Activated CD4-positive, CD25-positive, alpha-beta regulatory T cell treated with anti-CD3 and anti-CD28 coated beads, Interleukin-2, amount 50 U/mL, for 16 hours (primary cell): Measurements from ENCODE around the gene B3GNT9.

ENCODE experiments used
- DNase-seq: peaks from one replicate; pipeline ENCODE4 v3.0.0-alpha.2; 2020; ENCODE audit warnings: low read depth, low spot score

Gene B3GNT9

DNA sequence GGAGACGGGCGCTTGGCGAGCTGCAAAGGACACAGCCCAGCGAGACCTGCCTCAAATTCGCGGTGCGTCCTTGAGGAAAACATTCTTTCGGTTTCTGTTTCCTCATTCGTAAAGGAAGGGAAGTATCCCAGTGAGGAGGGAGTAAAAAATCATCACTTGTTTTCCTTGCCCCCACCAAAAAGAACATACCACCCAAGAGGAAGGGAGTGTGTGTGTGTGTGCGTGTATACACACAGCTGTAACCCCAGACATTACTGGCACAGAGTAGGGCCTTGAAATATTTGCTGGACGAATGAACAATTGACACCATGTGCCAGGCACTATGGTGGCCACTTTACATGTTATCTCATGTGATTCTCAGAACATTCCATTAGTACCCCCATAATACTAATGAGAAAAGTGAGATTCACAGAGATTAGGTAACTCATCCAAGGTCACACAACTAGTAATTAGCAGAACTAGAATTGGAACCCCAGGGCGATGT, 34.9 kb upstream of the B3GNT9 start:
- DNase-seq: no peak

DNA sequence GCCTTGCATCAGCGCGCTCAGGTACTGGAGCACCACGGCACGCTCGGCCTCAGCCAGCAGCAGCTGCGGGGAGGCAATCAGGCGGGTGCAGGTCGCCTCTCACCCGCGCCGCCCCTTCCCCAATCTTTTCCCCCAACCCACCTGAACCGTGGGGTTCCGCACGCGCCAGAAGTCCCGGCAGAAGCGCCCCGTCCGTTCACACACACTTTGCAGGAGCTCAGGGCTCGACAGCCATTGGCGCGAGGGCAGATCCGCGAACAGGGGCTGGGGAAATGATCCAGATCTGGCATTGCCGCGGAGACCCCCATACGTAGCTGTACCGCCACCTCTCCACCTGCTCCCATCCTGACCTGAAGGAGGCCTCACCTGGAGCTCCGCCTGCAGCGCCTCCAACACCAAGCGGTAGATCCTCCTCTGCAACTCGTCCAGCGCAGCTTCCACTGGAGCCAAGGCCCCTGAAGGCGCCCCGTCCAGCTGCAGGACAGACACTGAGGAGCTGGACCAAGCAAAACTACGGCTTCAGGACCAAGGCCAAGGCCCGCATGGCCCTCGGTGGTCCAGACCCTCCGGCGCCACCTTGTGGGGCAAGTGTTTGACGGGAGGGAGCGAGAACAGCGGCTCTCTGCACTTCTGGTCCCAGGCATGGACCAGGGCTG, 34.3 kb upstream of the B3GNT9 start:
- DNase-seq: peak; percentile 71

DNA sequence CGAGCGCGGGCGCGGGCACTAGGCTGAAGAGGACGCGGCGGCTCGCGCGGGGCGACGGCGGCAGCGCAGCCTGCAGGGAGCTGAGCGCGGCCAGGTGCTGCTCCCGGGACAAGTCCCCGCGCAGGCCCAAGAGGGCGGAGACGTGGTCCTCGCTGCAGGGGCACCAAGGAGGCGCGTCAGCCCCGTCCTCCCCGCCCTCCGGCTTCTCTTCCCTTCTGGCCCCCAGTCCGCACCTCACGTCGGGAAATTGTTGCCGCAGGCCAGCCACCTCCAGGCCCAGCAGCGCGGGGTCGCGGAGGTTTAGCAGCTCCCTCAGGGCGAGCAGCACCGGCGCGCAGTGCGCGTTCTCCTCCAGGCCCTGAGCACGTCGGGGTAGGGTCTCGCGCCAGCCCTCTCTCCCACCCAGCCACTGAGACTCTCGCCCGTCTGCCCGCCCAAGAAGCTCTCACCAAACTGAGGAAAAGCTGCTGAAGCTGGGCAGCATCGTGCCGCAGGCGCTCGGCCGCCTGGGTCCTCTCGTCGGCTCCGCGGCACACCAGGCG, 33.7 kb upstream of the B3GNT9 start:
- no peak for DNase-seq

DNA sequence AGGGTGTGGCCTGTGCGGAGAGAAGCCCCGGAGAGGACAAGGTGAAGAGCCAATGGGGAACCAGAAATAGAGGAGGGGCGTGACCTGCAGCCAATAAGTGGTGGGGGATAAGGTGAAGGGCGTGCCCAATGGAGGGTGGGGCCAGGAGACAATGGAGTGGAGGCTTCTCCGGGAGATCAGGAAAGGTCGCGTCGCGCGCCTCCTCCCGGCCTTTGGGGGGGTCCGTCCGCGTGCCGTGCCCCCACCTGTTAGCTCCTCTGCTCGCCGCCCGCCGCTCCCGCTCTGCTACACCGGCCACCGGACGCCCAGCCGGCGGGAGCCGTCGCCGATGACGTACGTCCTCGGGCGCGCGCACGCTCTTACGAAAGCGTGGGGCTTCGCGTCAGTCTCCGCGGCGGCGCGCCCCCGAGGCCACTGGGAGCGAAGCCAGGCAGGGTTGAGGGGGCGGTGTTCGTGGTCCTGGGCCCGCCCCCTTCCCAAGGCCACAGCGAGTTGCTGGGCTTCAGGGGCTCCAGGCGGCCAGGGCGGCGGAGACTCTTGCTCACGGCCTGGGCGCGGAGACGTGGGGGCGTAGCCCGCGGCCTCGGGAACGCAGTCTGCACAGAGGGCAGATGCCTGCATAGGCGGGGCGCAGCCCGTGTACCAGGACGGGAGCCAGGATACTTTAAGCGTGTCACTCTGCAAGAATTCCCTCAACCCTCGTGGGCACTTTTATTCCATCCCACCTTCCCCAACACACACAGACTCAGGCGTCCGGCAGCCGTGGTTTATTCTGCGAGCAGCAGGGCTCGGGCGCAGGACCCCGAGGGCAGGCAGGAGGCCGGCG, 33.0 kb upstream of the B3GNT9 start, which contains the start of gene MATCAP1:
TSS of gene MATCAP1 (minus strand) at position 337 of the 826 bp plus-strand sequence. CDS start 3,353 bp downstream, outside the sequence.
- peak; percentile 86 for DNase-seq

DNA sequence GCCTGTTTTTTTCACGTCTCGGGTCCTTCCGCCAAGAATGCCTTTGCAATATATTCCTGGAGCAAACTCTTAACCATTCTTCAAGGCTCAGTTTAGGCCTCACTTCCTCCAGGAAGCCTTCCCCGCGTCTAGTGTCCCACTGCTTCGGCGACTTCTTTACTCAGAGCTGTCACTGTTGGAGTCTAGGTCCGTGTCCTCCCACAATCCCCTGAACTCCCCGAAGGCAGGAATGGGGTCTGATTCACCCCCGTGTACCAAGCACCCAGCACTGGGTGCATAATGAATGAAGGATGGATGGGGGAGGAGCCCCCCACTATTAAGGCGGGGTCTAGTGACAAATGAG, 32.5 kb upstream of the B3GNT9 start:
- no peak for DNase-seq

DNA sequence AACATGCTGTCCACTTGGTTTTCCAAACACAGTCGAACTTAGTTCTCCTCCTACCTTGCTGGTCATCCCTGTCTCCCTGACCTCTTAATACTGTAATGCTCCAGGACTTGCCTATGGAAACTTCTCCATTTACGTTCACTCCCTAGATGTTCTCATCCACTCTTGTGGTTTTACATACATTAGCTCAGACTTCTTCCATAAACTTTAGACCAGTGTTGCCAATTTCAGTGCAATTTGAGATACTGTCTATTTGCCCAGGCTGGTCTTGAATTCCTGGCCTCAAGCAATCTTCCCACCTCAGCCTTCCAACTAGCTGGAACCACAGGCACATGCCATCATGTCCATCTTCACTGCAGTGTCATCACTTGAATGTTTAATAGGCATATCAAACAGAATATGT, 31.5 kb upstream of the B3GNT9 start:
- no peak for DNase-seq

DNA sequence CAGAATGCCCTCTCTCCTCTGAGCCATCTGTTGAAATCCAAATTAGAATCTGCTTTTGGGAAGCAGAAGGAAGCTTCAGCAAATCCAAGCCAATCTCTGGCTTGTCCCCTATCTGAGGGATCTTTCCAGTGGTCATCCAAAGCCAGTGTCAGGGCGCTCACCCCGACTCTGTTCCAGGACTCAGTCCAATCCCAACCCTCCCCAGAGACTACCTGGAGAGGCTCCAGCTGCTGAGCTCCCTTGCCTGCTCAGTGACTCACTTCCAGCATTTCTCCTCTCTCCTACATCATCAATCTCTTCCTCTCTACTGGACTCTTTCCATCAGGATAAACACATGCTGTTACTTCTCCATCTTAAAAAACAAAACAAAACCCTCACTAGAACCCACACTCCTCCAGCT, 30.5 kb upstream of the B3GNT9 start:
- DNase-seq: no peak

DNA sequence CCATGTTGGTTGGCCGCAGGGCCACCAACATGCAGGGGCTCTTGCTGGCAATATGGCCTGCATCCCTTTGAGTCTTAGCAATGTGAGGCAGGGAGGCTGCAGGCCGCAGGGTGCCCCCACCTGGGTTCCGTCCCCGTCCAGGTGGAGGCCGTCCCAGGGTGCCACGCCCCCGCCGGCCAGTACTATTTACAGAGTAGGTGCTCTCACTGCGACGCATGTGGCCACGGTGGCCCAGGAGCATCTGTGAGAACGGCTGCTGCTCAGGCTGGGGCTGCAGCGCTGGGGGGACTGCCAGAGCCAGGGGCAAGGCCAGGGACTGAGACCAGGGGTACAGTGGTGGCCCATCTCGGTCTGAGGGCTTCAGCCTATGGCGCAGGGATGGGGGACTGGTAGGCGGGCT, 29.4 kb upstream of the B3GNT9 start:
- DNase-seq: no peak

DNA sequence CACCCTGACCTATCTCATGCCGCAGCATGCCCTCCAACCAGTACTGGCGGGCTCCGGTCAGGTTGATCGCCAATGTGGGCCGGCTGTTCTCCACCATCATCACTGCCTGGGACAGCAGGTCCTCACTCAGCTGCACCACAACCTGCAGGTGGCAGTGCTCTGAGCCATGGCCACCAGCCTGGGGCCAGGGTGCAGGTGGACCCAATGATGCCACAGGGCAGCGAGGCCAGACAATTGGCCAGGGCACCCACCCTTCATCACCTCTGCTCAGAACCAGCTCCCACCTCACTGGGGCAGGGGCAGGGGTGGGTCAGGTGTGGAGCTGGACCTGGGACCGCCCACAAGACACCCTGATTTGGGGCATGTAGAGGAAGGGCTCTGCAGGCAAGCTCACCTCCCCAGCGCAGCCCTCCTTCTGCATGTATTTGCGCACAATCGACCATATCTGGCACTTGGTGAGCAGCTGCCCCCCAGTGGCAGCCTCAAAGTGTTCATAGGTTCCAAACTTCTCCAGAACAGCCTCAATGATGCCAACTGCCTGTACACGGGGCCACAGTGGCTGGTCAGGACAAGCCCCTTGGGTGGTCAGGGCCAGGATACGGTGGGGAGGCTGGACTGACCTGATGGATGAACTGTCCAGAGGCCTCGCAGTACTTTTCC, 28.8 kb upstream of the B3GNT9 start:
- DNase-seq: no peak

DNA sequence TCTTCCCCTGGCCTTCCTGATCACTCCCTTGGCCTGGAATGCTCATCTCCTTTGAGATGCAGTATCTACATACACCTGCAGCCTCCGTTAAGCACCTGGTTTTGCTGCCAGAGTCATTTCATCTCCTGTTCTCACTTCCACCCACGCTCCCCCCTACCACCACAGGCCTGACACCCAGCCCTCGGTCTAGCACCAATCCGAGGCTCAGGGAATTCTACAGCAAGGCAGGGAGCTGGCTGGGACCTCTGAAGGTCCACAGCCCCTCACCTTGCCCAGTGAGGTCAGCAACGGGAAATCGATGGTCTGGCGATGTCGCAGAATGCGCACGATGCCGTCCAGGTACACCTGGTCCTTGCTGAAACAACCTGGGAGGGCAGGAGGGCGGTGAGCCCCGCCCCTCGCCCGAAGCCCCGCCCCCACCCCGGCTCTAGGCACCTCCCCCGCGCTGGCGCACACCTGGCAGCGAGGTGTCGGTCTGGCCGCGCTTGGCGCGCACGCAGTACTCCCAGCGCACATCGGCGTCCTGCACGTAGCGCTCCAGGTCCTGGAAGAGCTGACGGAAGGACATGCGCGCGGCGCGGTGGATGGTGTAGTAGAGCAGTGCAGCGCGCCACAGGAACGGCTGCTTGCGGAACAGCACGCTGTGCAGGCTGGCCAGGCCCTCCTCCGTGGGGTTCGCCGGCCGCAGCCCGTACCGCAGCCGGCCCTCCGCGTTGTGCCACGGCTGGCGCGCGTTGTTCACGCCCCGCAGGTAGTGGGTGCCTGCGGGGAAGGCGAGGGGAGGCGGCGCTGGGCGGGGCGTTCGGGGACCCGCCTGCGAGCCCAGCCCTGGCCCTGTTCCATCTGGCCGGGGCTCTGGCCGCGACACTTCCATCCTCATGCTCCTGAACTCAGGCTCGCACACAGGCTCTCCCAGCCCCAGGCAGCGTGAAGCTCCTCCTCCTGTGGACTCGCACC, 27.2 kb upstream of the B3GNT9 start:
- DNase-seq: no peak

DNA sequence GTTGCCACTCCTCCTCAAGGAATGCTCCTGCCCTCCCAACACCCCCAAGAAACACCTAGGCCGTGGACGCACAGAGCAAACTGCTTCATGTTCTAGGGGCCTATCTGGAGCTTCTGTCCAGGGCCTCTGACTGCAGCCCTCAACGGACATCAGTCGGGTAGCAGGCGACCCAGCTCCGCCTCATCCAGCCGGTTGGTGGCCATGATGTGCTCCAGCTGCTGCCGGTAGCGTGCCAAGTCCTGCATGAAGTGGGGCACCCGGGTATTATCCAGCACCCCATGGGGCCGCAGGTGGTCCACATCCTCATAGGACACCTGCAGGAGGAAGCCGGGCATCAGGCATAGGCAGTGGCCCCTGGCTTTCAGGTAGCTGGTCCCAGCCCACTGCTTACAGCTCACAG, 25.9 kb upstream of the B3GNT9 start:
- no peak for DNase-seq

DNA sequence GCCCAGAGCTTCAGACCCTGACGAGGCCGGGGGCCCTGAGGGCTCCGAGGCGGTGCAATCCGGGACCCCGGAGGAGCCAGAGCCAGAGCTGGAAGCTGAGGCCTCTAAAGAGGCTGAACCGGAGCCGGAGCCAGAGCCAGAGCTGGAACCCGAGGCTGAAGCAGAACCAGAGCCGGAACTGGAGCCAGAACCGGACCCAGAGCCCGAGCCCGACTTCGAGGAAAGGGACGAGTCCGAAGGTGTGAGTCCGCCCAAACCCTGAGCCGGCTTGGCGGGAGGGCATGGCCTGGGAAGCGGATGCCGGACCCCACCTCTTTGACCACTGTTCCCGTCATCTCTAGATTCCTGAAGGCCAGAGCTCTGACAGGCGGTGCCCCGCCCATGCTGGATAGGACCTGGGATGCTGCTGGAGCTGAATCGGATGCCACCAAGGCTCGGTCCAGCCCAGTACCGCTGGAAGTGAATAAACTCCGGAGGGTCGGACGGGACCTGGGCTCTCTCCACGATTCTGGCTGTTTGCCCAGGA, 24.0 kb upstream of the B3GNT9 start:
- no peak for DNase-seq

DNA sequence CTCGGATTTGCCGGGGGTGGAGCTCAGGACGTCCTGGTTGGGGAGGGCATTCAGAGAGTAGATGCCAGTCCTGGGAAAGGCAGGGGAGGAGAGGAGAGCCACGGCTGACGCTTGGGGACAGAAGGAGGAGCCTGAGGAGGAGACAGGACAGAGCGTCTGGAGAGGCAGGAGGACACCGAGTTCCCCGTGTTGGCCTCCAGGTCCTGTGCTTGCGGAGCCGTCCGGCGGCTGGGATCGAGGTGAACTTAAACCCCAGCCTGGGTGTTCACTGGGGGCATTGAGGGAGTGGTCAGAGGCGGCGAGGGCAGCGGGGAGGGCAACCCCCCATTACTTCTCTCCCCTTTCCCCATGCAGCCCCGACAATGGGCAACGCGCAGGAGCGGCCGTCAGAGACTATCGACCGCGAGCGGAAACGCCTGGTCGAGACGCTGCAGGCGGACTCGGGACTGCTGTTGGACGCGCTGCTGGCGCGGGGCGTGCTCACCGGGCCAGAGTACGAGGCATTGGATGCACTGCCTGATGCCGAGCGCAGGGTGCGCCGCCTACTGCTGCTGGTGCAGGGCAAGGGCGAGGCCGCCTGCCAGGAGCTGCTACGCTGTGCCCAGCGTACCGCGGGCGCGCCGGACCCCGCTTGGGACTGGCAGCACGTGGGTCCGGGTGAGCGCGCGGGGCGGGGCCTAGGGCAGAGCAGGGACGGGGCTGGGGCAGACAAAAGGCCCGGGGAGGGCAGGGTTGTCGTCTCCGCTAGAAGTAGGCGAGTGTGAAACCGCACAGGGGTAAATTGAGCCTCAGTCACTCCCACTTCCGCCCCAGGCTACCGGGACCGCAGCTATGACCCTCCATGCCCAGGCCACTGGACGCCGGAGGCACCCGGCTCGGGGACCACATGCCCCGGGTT, 23.3 kb upstream of the B3GNT9 start:
- no peak for DNase-seq

DNA sequence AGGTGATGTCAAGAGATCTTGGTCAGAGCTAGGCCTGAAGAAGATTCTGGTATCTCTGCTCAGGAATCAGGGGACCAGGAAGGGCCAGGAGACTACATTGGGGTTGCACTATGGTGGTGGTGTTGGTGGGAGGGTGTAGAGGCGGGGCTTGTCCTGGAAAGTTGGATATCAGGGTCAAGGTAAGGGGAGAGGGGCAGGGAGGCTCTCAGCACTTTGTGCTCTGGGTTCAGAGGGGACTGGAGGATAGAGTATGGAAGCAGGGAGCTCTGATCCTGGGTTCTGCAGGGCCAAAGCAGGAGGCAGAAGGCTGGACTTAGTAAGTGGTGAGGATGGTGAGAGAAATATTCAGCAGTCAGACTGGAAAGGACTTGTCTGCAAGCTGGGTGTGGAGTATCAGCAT, 22.5 kb upstream of the B3GNT9 start:
- no peak for DNase-seq

DNA sequence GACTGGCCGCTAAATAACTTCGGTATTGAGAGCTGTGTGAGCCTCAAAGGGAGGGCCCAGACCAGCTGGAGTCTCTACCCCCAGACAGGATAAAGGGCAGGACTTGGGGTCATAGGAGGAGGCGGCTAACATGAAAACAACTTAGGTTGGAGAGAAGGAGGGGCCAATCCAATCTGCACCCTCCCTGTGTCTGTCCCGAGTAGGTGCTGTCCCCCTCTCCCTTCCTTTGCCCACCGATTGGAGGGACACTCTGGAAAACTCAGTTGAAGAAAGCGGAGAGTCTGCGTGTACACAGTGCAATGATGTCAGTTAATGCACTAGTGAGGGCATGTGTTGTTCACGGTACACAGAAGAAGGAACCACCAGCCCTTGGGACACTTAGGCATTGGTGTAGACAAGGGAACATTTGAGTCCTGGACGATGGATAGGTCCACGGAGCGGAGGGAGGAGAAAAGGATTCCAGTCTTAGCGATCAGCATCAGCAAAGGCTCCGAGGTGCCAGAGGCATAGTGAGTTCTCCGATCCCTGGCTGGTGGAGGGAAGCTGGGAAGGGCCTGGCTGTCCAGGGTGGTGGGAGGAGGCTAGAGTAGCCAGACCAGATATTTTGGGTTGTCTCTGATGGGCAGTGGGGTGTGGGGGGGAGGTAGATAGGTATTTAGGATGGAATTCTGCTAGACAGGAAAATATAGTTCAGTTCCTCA, 20.3 kb upstream of the B3GNT9 start:
- DNase-seq: no peak

DNA sequence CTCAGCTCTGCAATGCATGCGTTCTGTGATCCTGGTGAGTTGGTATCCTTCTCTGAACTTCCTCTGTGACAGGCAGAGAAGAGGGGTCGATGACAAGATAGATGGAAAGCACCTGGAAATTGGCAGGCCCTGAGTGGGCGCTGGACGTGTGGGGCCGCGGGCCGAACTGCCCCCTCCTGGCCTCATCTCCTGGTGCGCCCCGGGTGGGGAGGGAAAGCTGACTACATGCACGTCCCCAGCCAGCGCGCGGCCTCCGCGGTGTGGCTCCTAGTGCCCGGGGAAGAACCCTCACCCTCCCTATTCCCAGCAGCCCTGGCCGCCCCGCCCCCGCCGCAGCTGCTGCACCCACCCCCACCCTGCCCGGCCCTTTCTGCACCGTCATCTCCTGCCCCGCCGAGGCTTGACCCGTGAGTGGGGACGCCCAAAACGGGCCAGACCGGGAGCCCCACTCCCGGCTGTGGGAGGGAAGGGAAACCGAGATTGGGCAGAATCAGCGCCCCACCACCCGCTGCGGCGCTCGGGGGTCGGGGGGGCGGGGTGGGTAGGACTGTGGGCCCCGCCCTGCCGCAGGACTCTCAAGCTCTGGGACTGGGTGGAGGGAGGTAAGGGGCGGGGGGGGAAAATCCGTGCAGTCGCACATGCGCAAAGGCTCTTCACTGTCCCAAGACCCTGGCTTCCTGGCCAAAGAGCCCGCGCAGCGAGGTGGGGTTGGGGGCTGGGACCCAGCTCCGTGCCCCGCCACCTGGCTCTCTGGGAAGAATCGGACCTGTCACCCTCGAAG, 19.6 kb upstream of the B3GNT9 start, which contains the start of gene NOL3:
TSS of gene NOL3 (plus strand) at position 371 of the 781 bp plus-strand sequence.
- DNase-seq: no peak

DNA sequence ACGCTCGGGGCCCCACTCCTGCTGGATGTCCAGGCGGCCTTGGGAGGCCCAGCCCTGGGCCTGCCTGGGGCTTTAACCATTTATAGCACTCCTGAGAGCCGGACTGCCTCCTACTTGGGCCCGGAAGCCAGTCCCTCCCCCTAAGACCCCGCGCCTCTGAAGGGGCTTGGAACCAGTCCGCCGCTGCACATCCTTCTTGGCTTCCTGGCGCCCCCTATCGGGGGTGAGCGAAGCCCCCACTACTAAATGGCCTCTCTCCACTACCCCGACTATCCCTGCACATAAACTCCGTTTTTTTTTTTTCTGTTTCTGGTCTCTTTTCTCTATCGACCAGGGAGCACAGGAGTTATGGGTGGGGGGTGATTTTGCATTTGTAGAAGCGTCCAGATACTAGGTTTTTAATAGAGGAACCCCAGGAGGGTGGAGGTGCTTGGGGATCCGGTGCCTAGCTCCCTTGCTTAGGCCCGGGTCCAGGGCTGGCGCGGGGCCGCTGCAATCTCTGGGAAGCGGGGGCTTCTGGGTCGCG, 18.9 kb upstream of the B3GNT9 start:
- no peak for DNase-seq

DNA sequence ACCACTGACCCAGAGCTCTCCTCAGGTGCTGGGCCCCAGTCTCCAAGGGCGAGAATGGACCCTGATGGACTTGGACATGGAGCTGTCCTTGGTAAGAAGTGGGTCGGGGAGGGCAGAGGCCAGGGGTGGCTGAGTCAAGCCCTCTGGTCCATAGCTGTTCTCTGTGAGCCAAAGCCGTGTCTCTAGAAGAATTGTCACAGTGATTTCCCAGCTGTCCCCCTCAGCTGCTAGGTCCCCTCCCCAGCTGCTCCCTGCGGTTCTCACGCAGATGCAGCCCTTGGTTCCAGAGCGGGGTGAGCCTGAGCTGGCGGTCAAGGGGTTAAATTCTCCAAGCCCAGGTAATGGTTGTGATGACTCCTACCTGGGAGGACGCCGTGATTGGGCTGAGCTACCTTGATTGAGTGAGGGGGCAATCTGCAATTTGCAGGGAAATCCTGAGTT, 18.2 kb upstream of the B3GNT9 start:
- DNase-seq: no peak
